T-helper 9 cell (primary cell): ENCODE measurements around the gene ZNF679.
"Not testable (repeated sequence)": the region's sequence is repeated elsewhere in the genome, so short reads cannot be mapped to it uniquely, and the experiment has no call there.

Source experiments
- DNase-seq: peaks from one replicate; pipeline ENCODE4 v3.0.0-alpha.2; 2020

ZNF679 gene

DNA sequence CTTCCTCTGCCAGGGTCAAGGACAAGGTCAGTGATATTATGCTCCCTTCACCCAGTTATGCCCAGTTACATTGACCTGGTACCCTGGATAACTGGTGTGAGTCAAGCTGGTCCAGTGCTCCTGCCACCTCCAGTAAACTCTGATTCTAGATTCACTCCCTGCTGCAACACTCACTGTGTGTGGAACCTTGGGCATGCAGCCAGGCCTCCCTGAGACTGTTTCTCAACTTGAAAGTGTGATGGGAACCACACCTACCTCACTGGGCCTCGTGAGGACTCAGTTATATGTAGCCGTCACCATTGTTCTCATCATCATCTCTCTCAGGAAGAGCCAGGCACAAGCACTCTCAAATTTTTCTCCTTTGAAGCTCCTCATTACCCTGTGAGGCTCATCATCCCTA lies 84.6 kb downstream of the ZNF679 start:
- DNase-seq, result no peak

DNA sequence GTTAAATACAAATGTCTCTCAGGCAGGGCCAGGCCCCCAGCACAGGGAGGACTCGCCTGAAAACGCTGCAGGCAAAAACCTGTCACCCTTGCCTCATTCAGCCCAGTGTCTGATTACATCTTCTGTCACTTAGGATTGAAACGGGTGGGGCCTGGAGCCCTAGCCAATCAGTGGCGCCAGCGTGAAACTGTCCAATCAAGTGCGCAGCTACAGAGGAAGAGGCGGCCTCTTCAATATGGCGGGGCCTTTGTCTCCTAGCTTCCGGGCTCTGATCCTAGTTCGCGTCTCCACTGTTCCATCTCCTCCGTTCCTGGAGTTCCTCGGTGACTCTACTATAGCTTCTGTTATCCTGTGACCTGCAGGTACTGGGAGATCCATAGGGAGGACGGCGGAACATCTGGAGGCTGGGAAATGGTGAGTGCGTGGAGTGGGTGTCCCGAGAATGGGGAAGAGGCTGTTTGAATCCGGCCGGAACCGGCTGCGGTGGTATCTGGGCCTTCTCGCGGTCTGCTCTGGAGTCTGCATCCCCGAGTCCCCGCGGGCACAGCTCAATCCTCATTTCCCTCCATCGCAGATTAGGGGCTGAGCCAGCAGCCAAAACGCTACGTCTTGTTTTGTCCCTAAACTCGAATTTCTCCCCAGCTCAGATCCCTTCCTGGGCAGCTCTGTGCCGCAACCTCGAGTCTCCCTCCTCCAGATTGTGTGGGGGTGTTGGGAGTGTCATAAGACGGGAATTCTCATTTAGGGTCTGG lies 85.6 kb downstream of the ZNF679 start, which contains the start of gene ZNF736:
Gene ZNF736, plus strand, starts transcription at position 222 of the 752 bp plus-strand sequence. Its CDS starts 190 bp downstream, at position 412.
- peak; percentile 76 for DNase-seq

DNA sequence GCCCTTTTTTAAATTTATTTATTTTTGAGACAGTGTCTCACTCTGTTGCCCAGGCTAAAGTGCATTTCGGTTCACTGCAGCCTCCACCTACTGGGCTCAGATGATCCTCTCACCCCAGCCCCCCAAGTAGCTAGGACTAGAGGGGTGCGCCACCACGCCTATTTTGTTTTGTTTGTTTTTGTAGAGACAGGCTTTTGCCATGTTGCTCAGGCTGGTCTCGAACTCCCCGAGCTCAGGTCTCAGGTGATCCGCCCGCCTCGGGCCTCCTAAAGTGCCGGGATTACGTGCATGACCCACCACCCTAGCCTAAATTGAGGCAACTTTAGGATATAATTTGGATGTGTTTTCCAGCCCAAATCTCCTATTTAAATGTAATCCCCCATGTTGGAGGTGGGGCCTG lies 86.3 kb downstream of the ZNF679 start:
- DNase-seq, result no peak

DNA sequence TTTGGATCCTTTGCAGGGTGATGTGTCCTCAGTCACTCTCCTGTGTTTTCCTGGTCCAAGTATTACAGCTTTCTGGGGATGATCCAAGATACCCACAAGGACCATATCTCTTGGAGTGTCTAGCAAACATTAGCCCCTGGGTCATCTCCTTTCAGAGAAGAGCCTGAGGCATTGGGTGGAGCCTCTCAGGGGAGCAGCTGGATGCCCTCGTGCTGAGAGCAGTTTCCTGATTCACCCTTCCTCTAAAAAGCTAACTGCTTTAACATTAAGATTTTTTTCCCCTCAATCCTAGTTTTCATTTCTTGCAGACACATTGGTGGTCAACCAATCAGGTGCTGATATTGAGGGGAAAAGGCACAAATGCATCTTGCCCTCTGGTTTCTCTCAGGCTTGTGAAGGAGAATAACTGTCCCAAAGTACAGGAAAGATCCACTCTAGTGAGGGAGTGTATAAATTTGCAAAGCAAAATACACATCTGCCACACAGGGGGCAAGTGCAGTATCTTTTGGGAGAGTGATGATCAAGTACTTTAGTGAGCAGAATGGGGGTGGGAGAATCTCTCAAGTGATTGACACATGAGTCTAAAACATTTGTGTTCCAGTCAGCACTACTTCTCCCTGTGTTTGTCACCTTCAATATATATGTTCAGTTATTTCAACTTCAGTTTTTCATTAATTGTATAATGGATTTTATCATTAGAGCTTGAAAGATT lies 87.9 kb downstream of the ZNF679 start:
- DNase-seq, result not testable (repeated sequence)
